OCI-LY7 (cell line): ENCODE data around the gene BBC3.

Source experiments
- CTCF ChIP-seq: fragments of 200-600 bp; sonication (generic); conservative IDR thresholded peaks from 2 replicates; pipeline ENCODE4 v1.5.1; 2014; ENCODE audit warnings: mild to moderate bottlenecking, antibody characterized with exemption, low read length, moderate library complexity, mixed read lengths
- EZH2phosphoT487 ChIP-seq: fragments of 200-600 bp; sonication (generic); IDR thresholded peaks from 2 replicates; pipeline ENCODE4 v1.6.1; 2018; ENCODE audit warnings: low read depth, borderline replicate concordance, mild to moderate bottlenecking, mixed run types, antibody characterized with exemption, low read length, moderate library complexity, mixed read lengths

- no peak for TF ChIP-seq CTCF
- no peak for TF ChIP-seq EZH2phosphoT487
Measured at GRCh38 chr19:47187335-47187655, 43.7 kb downstream of the BBC3 start.
